ENCODE results near the gene ERI2. TPM values are rescaled to one million over a fixed set of nuclear protein-coding genes. Genes with fewer than 3 reads are reported as not detected.

ERI2 gene
- total and polyA plus RNA-seq, 2 of the 13 experiments (the other 11 are each of a cell fraction or from before 2014, with no cell fraction given), result 17.4 to 41.3 TPM

GRCh38 chr16:20854963-20855362, 48.7 kb upstream of the ERI2 start (continued):
- TF ChIP-seq ZBTB8A (CRISPR knock-in tag; IDR thresholded peaks at IDR 0.05; ENCODE audit: borderline replicate concordance, low read depth) (no peak), NKX3-1 (CRISPR knock-in tag; IDR thresholded peaks at IDR 0.05) (no peak), PITX1 (CRISPR knock-in tag; IDR thresholded peaks at IDR 0.05) (peak; percentile 79), SIN3B (IDR thresholded peaks at IDR 0.05; ENCODE audit: low read length) (no peak), SOX6 (IDR thresholded peaks at IDR 0.05) (no peak), SOX6 (CRISPR knock-in tag; IDR thresholded peaks at IDR 0.05) (peak; percentile 62), ZNF709 (CRISPR knock-in tag; IDR thresholded peaks at IDR 0.05) (no peak), WIZ (CRISPR knock-in tag; IDR thresholded peaks at IDR 0.05) (no peak), PRDM15 (CRISPR knock-in tag; IDR thresholded peaks at IDR 0.05) (no peak), TEF (CRISPR knock-in tag; IDR thresholded peaks at IDR 0.05) (no peak), FOXJ3 (CRISPR knock-in tag; IDR thresholded peaks at IDR 0.05; ENCODE audit: borderline replicate concordance) (peak; percentile 77), ZNF20 (CRISPR knock-in tag; IDR thresholded peaks at IDR 0.05) (no peak), EP300 (IDR thresholded peaks at IDR 0.05; ENCODE audit: low read depth in 2 of 2, low read length in 2 of 2) (peak in 1 of 2 experiments; percentile 57; a peak in 1 of 4 replicates), EP300 (CRISPR knock-in tag; IDR thresholded peaks at IDR 0.05; ENCODE audit: borderline replicate concordance) (no peak), NFYB (CRISPR knock-in tag; IDR thresholded peaks at IDR 0.05) (no peak), ZNF816 (CRISPR knock-in tag; IDR thresholded peaks at IDR 0.05; ENCODE audit: borderline replicate concordance) (no peak; the same call in 1 of the 2 replicates), FOXA3 (CRISPR knock-in tag; IDR thresholded peaks at IDR 0.05) (peak; percentile 28; the same call in 1 of the 2 replicates), ETS1 (CRISPR knock-in tag; IDR thresholded peaks at IDR 0.05) (no peak), ZNF770 (CRISPR knock-in tag; IDR thresholded peaks at IDR 0.05) (no peak), AHR (CRISPR knock-in tag; IDR thresholded peaks at IDR 0.05) (no peak), POLR2G (IDR thresholded peaks at IDR 0.05; ENCODE audit: low read depth, low read length) (no peak), CSRNP1 (CRISPR knock-in tag; IDR thresholded peaks at IDR 0.05) (no peak), ZNF232 (CRISPR knock-in tag; IDR thresholded peaks at IDR 0.05; ENCODE audit: borderline replicate concordance) (no peak)

Measured in HepG2 (cell line).